ENCODE results near the gene ATP2C2. TPM values are rescaled to one million over a fixed set of nuclear protein-coding genes. Genes with fewer than 3 reads are reported as not detected.
"Not testable (repeated sequence)": the region's sequence is repeated elsewhere in the genome, so short reads cannot be mapped to it uniquely, and the experiment has no call there.

The ATP2C2 gene
- total RNA-seq, 2 experiments from 2014 or later: not detected

GRCh38 chr16:84398701-84399100 is 30.4 kb downstream of the ATP2C2 start:
- no peak for ATAC-seq (ENCODE audit: poor library complexity)
- POLR2A ChIA-PET: no interaction called here
- peaks cover 34% of the 10 kb centered on the region for H3K27me3 Mint-ChIP-seq
- no peak overlapping the region for H3K27ac Mint-ChIP-seq
- H3K9me3 Mint-ChIP-seq: no peaks in the 10 kb centered on the region
- Histone ChIP-seq H3K27ac (ENCODE audit: low read depth in 1 of 2, low read length in 2 of 2) (no peak overlapping the region), H3K36me3 (ENCODE audit: insufficient read depth, low read length) (no peaks in the 10 kb centered on the region), H3K4me1 (ENCODE audit: insufficient read depth, low read length) (no peaks in the 10 kb centered on the region), H3K4me3 (ENCODE audit: low read length) (no peak overlapping the region), H3K27me3 (ENCODE audit: control insufficient read depth in 1 of 2, insufficient read depth in 2 of 2, low read length in 2 of 2) (peaks cover 0 to 5% of the 10 kb centered on the region in 2 experiments), H3K9me3 (ENCODE audit: control insufficient read depth in 1 of 2, insufficient read depth in 1 of 2, low read length in 2 of 2) (peaks cover 0 to 10% of the 10 kb centered on the region in 2 experiments)
- intact Hi-C loops (cut with DNase I, micrococcal nuclease): no loop called here
- H3K36me3 Mint-ChIP-seq (ENCODE audit: low read depth): no peaks in the 10 kb centered on the region
- no peak for DNase-seq
- CTCF ChIA-PET: no interaction called here
- H3K4me3 Mint-ChIP-seq: no peak overlapping the region
- TF ChIP-seq CTCF (IDR thresholded peaks at IDR 0.05): no peak
- no peaks in the 10 kb centered on the region for H3K4me1 Mint-ChIP-seq (ENCODE audit: low read depth)

- CTCF ChIA-PET; ATAC-seq (ENCODE audit: poor library complexity); H3K36me3 Mint-ChIP-seq (ENCODE audit: low read depth); DNase-seq; H3K36me3 ChIP-seq (ENCODE audit: insufficient read depth, low read length); POLR2A ChIA-PET; H3K9me3 Mint-ChIP-seq; H3K4me1 ChIP-seq (ENCODE audit: insufficient read depth, low read length); intact Hi-C loops (cut with DNase I, micrococcal nuclease); H3K4me1 Mint-ChIP-seq (ENCODE audit: low read depth); H3K27ac Mint-ChIP-seq; H3K4me3 ChIP-seq (ENCODE audit: low read length); H3K27ac ChIP-seq (ENCODE audit: low read depth in 1 of 2, low read length in 2 of 2); H3K4me3 Mint-ChIP-seq: not testable (repeated sequence)
- Histone ChIP-seq H3K9me3 (ENCODE audit: control insufficient read depth in 1 of 2, insufficient read depth in 1 of 2, low read length in 2 of 2) (peaks cover 0 to 10% of the 10 kb centered on the region in 2 experiments), H3K27me3 (ENCODE audit: control insufficient read depth in 1 of 2, insufficient read depth in 2 of 2, low read length in 2 of 2) (peaks cover 0 to 11% of the 10 kb centered on the region in 2 experiments)
- H3K27me3 Mint-ChIP-seq: peaks cover 38% of the 10 kb centered on the region
Observed at GRCh38 chr16:84399912-84400311, 31.6 kb downstream of the ATP2C2 start.

DNA sequence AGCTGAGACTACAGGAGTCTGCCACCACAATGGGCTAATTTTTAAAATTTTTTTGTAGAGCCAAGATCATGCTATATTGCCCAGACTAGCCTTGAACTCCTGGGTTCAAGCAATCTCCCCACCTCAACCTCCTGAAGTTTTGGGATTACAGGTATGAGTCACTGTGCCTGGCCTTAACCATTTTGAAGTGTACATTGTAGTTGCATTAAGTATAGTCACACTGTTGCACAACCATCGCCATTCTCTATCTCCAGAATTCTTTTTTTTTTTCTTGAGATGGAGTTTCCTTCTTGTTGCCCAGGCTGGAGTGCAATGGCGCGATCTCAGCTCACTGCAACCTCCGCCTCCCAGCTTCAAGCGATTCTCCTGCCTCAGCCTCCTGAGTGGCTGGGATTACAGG is 35.1 kb downstream of the ATP2C2 start:
- DNase-seq; H3K9me3 ChIP-seq (ENCODE audit: control insufficient read depth in 1 of 2, insufficient read depth in 1 of 2, low read length in 2 of 2); H3K4me1 Mint-ChIP-seq (ENCODE audit: low read depth); intact Hi-C loops (cut with DNase I, micrococcal nuclease); POLR2A ChIA-PET; ATAC-seq (ENCODE audit: poor library complexity); CTCF ChIA-PET; H3K4me3 ChIP-seq (ENCODE audit: low read length); H3K27ac Mint-ChIP-seq; H3K36me3 ChIP-seq (ENCODE audit: insufficient read depth, low read length); H3K4me3 Mint-ChIP-seq; H3K27ac ChIP-seq (ENCODE audit: low read depth in 1 of 2, low read length in 2 of 2); H3K9me3 Mint-ChIP-seq; H3K4me1 ChIP-seq (ENCODE audit: insufficient read depth, low read length); H3K36me3 Mint-ChIP-seq (ENCODE audit: low read depth): not testable (repeated sequence)
- peaks cover 56% of the 10 kb centered on the region for H3K27me3 Mint-ChIP-seq
- H3K27me3 ChIP-seq (ENCODE audit: control insufficient read depth in 1 of 2, insufficient read depth in 2 of 2, low read length in 2 of 2): peaks cover 15 to 16% of the 10 kb centered on the region in 2 experiments

GRCh38 chr16:84404324-84404723 is 36.0 kb downstream of the ATP2C2 start:
- H3K27me3 Mint-ChIP-seq: peaks cover 62% of the 10 kb centered on the region
- no peaks in the 10 kb centered on the region for H3K9me3 Mint-ChIP-seq
- CTCF ChIA-PET: no interaction called here
- peaks cover 15 to 16% of the 10 kb centered on the region in 2 experiments for H3K27me3 ChIP-seq (ENCODE audit: control insufficient read depth in 1 of 2, insufficient read depth in 2 of 2, low read length in 2 of 2)
- H3K36me3 Mint-ChIP-seq (ENCODE audit: low read depth): no peaks in the 10 kb centered on the region
- no peak overlapping the region for H3K27ac ChIP-seq (ENCODE audit: low read depth in 1 of 2, low read length in 2 of 2)
- no peaks in the 10 kb centered on the region for H3K4me1 Mint-ChIP-seq (ENCODE audit: low read depth)
- POLR2A ChIA-PET: no interaction called here
- no peak for ATAC-seq (ENCODE audit: poor library complexity)
- TF ChIP-seq CTCF (IDR thresholded peaks at IDR 0.05): no peak
- H3K27ac Mint-ChIP-seq: no peak overlapping the region
- no peak for DNase-seq
- H3K4me3 ChIP-seq (ENCODE audit: low read length): no peak overlapping the region
- no peaks in the 10 kb centered on the region for H3K4me1 ChIP-seq (ENCODE audit: insufficient read depth, low read length)
- no peak overlapping the region for H3K4me3 Mint-ChIP-seq
- intact Hi-C loops (cut with DNase I, micrococcal nuclease): no loop called here
- H3K9me3 ChIP-seq (ENCODE audit: control insufficient read depth in 1 of 2, insufficient read depth in 1 of 2, low read length in 2 of 2): peaks cover 0 to 6% of the 10 kb centered on the region in 2 experiments
- no peaks in the 10 kb centered on the region for H3K36me3 ChIP-seq (ENCODE audit: insufficient read depth, low read length)

Data from CD4-positive, alpha-beta T cell (primary cell).